ENCODE results near the gene PPP6R3. TPM values are rescaled to one million over a fixed set of nuclear protein-coding genes. Genes with fewer than 3 reads are reported as not detected.

Gene PPP6R3
- total RNA-seq, 2 experiments from 2014 or later, result 95.4 to 103 TPM

- ChIA-PET CTCF (interaction anchor here (1.1 to 5.1 kb wide), 14 partner anchors 8 to 259 kb away, joined by 3 to 60 read pairs (median 4); no protein-coding TSS in a partner anchor), POLR2A (no interaction called here)
- DNase-seq (no peak), ATAC-seq (peak; percentile 27)
- no peak overlapping the region for H3K4me3 Mint-ChIP-seq
- H3K27ac Mint-ChIP-seq, result peak overlapping the region; percentile 61
- intact Hi-C loops (cut with micrococcal nuclease), result no loop called here
- peaks cover 22% of the 10 kb centered on the region for H3K4me1 Mint-ChIP-seq (ENCODE audit: low read depth)
- no peaks in the 10 kb centered on the region for H3K27me3 Mint-ChIP-seq
- H3K9me3 Mint-ChIP-seq, result no peaks in the 10 kb centered on the region
- TF ChIP-seq CTCF (IDR thresholded peaks at IDR 0.05), result no peak
- peaks cover 42% of the 10 kb centered on the region for H3K36me3 Mint-ChIP-seq (ENCODE audit: low read depth)
Observed at GRCh38 chr11:68584991-68585524, 124.5 kb downstream of the PPP6R3 start.

- Mint-ChIP-seq H3K4me3 (no peak overlapping the region), H3K4me1 (ENCODE audit: low read depth) (peaks cover 6% of the 10 kb centered on the region), H3K9me3 (no peaks in the 10 kb centered on the region), H3K27me3 (no peaks in the 10 kb centered on the region), H3K27ac (no peak overlapping the region), H3K36me3 (ENCODE audit: low read depth) (peaks cover 44% of the 10 kb centered on the region)
- ATAC-seq, result no peak
- no peak for DNase-seq
- intact Hi-C loops (cut with micrococcal nuclease), result no loop called here
- CTCF ChIA-PET, result interaction anchor here (0.9 kb wide), 1 partner anchor 9 kb away, joined by 6 read pairs; no protein-coding TSS in a partner anchor
- no peak for TF ChIP-seq CTCF (IDR thresholded peaks at IDR 0.05)
- POLR2A ChIA-PET, result interaction anchor here (0.8 kb wide), 1 partner anchor 13 kb away, joined by 3 read pairs; no protein-coding TSS in a partner anchor
Observed at GRCh38 chr11:68589547-68590216, 129.1 kb downstream of the PPP6R3 start.

- H3K27me3 Mint-ChIP-seq, result no peaks in the 10 kb centered on the region
- ChIA-PET POLR2A (no interaction called here), CTCF (no interaction called here)
- no peak overlapping the region for H3K4me3 Mint-ChIP-seq
- no peaks in the 10 kb centered on the region for H3K9me3 Mint-ChIP-seq
- H3K27ac Mint-ChIP-seq, result no peak overlapping the region
- no peaks in the 10 kb centered on the region for H3K4me1 Mint-ChIP-seq (ENCODE audit: low read depth)
- peaks cover 45% of the 10 kb centered on the region for H3K36me3 Mint-ChIP-seq (ENCODE audit: low read depth)
- ATAC-seq (no peak), DNase-seq (no peak)
- intact Hi-C loops (cut with micrococcal nuclease), result no loop called here
- TF ChIP-seq CTCF (IDR thresholded peaks at IDR 0.05), result no peak
Observed at GRCh38 chr11:68591719-68592118, 131.2 kb downstream of the PPP6R3 start.

- ATAC-seq, result no peak
- intact Hi-C loops (cut with micrococcal nuclease), result no loop called here
- POLR2A ChIA-PET, result interaction anchor here (0.6 to 0.7 kb wide), 2 partner anchors 33 to 55 kb away, joined by 3 to 5 read pairs; no protein-coding TSS in a partner anchor
- H3K36me3 Mint-ChIP-seq (ENCODE audit: low read depth), result peaks cover 52% of the 10 kb centered on the region
- H3K27me3 Mint-ChIP-seq, result no peaks in the 10 kb centered on the region
- no peak for TF ChIP-seq CTCF (IDR thresholded peaks at IDR 0.05)
- no peaks in the 10 kb centered on the region for H3K4me1 Mint-ChIP-seq (ENCODE audit: low read depth)
- no peak overlapping the region for H3K4me3 Mint-ChIP-seq
- CTCF ChIA-PET, result interaction anchor here (1.6 kb wide), 1 partner anchor 9 kb away, joined by 7 read pairs; no protein-coding TSS in a partner anchor
- DNase-seq, result no peak
- H3K9me3 Mint-ChIP-seq, result no peaks in the 10 kb centered on the region
- no peak overlapping the region for H3K27ac Mint-ChIP-seq
Observed at GRCh38 chr11:68593441-68593840, 132.9 kb downstream of the PPP6R3 start.

- POLR2A ChIA-PET, result no interaction called here
- DNase-seq, result no peak
- Mint-ChIP-seq H3K4me3 (no peak overlapping the region), H3K27ac (no peak overlapping the region), H3K27me3 (no peaks in the 10 kb centered on the region), H3K36me3 (ENCODE audit: low read depth) (peaks cover 56% of the 10 kb centered on the region), H3K4me1 (ENCODE audit: low read depth) (no peaks in the 10 kb centered on the region), H3K9me3 (no peaks in the 10 kb centered on the region)
- CTCF ChIA-PET, result interaction anchor here (1.4 kb wide), 1 partner anchor 10 kb away, joined by 5 read pairs; no protein-coding TSS in a partner anchor
- ATAC-seq, result no peak
- TF ChIP-seq CTCF (IDR thresholded peaks at IDR 0.05), result no peak
- intact Hi-C loops (cut with micrococcal nuclease), result no loop called here
Observed at GRCh38 chr11:68594123-68594522, 133.6 kb downstream of the PPP6R3 start.

All from activated CD8-positive, alpha-beta T cell treated with anti-CD3 and anti-CD28 coated beads for 36 hours (primary cell).